GM19438 (cell line): Measurements from ENCODE around the gene FOXR1.
"Not testable (repeated sequence)": the region's sequence is repeated elsewhere in the genome, so short reads cannot be mapped to it uniquely, and the experiment has no call there.

Source experiments
- ATAC-seq: cut with Tn5 transposase; IDR thresholded peaks from one replicate; pipeline ENCODE4 v1.9.1; 2021; ENCODE audit warnings: low read depth; ENCODE audit not compliant: unreplicated experiment

FOXR1 gene

GRCh38 chr11:118991486-118992038 is 20.0 kb downstream of the FOXR1 start:
- not testable (repeated sequence) for ATAC-seq

- ATAC-seq = peak; percentile 24
Observed at GRCh38 chr11:118996926-118997626, 25.5 kb downstream of the FOXR1 start.

- ATAC-seq = peak; percentile 93
Observed at GRCh38 chr11:118997627-118998387, 26.2 kb downstream of the FOXR1 start, which contains the start of gene CENATAC. TSS of gene CENATAC (plus strand) at chr11:118998138. CDS start at chr11:118998198, 60 bp downstream.

- ATAC-seq = no peak
Observed at GRCh38 chr11:118998388-118998717, 26.8 kb downstream of the FOXR1 start.

GRCh38 chr11:118998822-118999221 is 27.3 kb downstream of the FOXR1 start:
- no peak for ATAC-seq

- ATAC-seq = no peak
Observed at GRCh38 chr11:119000906-119001305, 29.3 kb downstream of the FOXR1 start.

GRCh38 chr11:119006656-119007055 is 35.1 kb downstream of the FOXR1 start:
- ATAC-seq = no peak

GRCh38 chr11:119011476-119012053 is 40.0 kb downstream of the FOXR1 start:
- no peak for ATAC-seq

GRCh38 chr11:119012629-119013170 is 41.1 kb downstream of the FOXR1 start:
- no peak for ATAC-seq

GRCh38 chr11:119014209-119014924 is 42.8 kb downstream of the FOXR1 start:
- no peak for ATAC-seq

- ATAC-seq = no peak
Observed at GRCh38 chr11:119015054-119015611, 43.6 kb downstream of the FOXR1 start.

GRCh38 chr11:119016216-119017009 is 44.9 kb downstream of the FOXR1 start:
- no peak for ATAC-seq

GRCh38 chr11:119017377-119017776 is 45.8 kb downstream of the FOXR1 start:
- not testable (repeated sequence) for ATAC-seq

GRCh38 chr11:119018074-119018938 is 46.7 kb downstream of the FOXR1 start, which contains the start of the genes RPS25 and TRAPPC4:
TSS of gene RPS25 (minus strand) at chr11:119018343. CDS start at chr11:119018284, 59 bp downstream.
TSS of gene TRAPPC4 (plus strand) at chr11:119018766. CDS start at chr11:119018796, 30 bp downstream.
- ATAC-seq = peak; percentile 85

GRCh38 chr11:119019996-119020395 is 48.4 kb downstream of the FOXR1 start:
- no peak for ATAC-seq

GRCh38 chr11:119021631-119022030 is 50.1 kb downstream of the FOXR1 start:
- no peak for ATAC-seq

- ATAC-seq = no peak
Observed at GRCh38 chr11:119023741-119024140, 52.2 kb downstream of the FOXR1 start.

GRCh38 chr11:119024430-119025098 is 53.0 kb downstream of the FOXR1 start:
- no peak for ATAC-seq
